ENCODE data around the gene TANC1.

DNA sequence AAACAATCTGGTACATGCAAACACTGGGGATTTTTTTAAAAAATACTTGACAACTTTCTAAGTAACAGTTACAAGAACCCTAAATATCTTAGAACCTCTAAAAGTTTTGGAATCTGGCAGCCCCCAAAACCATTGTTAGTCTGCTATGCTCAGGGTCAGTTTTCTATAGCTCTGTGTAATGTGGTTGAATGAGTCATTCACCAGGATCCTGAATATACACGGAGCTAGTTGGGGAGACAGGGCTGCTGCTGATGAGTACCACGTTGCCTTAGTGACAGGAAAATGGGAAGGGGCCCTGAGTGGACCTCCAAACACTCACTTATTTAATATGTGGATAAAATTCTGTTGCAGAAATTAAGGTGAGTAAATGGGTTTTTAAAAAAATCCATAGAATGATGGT lies 36.9 kb upstream of the TANC1 start:
- TF ChIP-seq, protein P1, sequence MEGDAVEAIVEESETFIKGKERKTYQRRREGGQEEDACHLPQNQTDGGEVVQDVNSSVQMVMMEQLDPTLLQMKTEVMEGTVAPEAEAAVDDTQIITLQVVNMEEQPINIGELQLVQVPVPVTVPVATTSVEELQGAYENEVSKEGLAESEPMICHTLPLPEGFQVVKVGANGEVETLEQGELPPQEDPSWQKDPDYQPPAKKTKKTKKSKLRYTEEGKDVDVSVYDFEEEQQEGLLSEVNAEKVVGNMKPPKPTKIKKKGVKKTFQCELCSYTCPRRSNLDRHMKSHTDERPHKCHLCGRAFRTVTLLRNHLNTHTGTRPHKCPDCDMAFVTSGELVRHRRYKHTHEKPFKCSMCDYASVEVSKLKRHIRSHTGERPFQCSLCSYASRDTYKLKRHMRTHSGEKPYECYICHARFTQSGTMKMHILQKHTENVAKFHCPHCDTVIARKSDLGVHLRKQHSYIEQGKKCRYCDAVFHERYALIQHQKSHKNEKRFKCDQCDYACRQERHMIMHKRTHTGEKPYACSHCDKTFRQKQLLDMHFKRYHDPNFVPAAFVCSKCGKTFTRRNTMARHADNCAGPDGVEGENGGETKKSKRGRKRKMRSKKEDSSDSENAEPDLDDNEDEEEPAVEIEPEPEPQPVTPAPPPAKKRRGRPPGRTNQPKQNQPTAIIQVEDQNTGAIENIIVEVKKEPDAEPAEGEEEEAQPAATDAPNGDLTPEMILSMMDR (conservative IDR thresholded peaks at IDR 0.05; ENCODE audit: low read depth, low read length), result no peak
- TF ChIP-seq POLR2A (IDR thresholded peaks at IDR 0.05; ENCODE audit: low read depth, low read length) (no peak), RAD21 (IDR thresholded peaks at IDR 0.05; ENCODE audit: low read length) (no peak), MXI1 (IDR thresholded peaks at IDR 0.05; ENCODE audit: borderline replicate concordance, low read depth, low read length) (no peak)

All from IMR-90 (cell line).